K562 (cell line): Measurements from ENCODE around the gene MTO1. TPM values are rescaled to one million over a fixed set of nuclear protein-coding genes. Genes with fewer than 3 reads are reported as not detected.

ENCODE experiments used
- CHD7 ChIP-seq: fragments of 200-600 bp; sonication (generic); IDR thresholded peaks from one replicate; pipeline ENCODE4 v1.6.1; 2012; ENCODE audit warnings: mild to moderate bottlenecking, low read depth, low read length, inconsistent platforms
- ELF1 ChIP-seq: fragments of 200-800 bp; sonication (Bioruptor generic); IDR thresholded peaks from 2 replicates; pipeline ENCODE4 v1.6.1; 2016; ENCODE audit warnings: missing genetic modification characterization, missing compliant biosample characterization
- MGA ChIP-seq: fragments of 450-650 bp; IDR thresholded peaks from 2 replicates; pipeline ENCODE4 v1.6.1; 2016; ENCODE audit warnings: mild to moderate bottlenecking, moderate library complexity
- polyA plus RNA-seq, 8 experiments: library from polyadenylated mRNA; depleted of rRNA in 4 of 8; stranded (reverse) in 5 of 8; unstranded in 3 of 8; fragments of >200 nt; fragmentation: Nextera tagmentation in 2 of 8; fragmentation: Illumina TruSeq in 1 of 8; extraction: Ambion mirVana in 2 of 8; extraction: Trizol in 1 of 8; gene quantifications; 2 replicates each; pipeline versions ENCODE4 v1.2.1 to v1.2.3, GENCODE V29; 2011 to 2014; ENCODE audit warnings: inconsistent platforms in 1 of 8, missing spikeins in 1 of 8
- total RNA-seq, 7 experiments: library from RNA; depleted of rRNA in 6 of 7; stranded (reverse); fragments of >200 nt in 6 of 7; fragmentation: Illumina TruSeq in 2 of 7; extraction: Trizol in 2 of 7; gene quantifications; 2 replicates each; pipeline versions ENCODE4 v1.2.1 to v1.2.3, GENCODE V29; 2011 to 2021; ENCODE audit warnings: low replicate concordance in 1 of 7

The MTO1 gene
- total and polyA plus RNA-seq, 9 of the 15 experiments (the other 6 are each of a cell fraction or from before 2014, with no cell fraction given): 33.4 to 62.3 (median 50.6) TPM

GRCh38 chr6:73523434-73524123, 62.0 kb downstream of the MTO1 start (continued):
- peak; percentile 86 for TF ChIP-seq MGA
- no peak for TF ChIP-seq CHD7
- peak; percentile 91 for TF ChIP-seq ELF1 (tag)
